ENCODE results near the gene DNAJB8. TPM values are rescaled to one million over a fixed set of nuclear protein-coding genes. Genes with fewer than 3 reads are reported as not detected.

The DNAJB8 gene
- total RNA-seq, 1 experiment from 2014 or later = not detected

DNA sequence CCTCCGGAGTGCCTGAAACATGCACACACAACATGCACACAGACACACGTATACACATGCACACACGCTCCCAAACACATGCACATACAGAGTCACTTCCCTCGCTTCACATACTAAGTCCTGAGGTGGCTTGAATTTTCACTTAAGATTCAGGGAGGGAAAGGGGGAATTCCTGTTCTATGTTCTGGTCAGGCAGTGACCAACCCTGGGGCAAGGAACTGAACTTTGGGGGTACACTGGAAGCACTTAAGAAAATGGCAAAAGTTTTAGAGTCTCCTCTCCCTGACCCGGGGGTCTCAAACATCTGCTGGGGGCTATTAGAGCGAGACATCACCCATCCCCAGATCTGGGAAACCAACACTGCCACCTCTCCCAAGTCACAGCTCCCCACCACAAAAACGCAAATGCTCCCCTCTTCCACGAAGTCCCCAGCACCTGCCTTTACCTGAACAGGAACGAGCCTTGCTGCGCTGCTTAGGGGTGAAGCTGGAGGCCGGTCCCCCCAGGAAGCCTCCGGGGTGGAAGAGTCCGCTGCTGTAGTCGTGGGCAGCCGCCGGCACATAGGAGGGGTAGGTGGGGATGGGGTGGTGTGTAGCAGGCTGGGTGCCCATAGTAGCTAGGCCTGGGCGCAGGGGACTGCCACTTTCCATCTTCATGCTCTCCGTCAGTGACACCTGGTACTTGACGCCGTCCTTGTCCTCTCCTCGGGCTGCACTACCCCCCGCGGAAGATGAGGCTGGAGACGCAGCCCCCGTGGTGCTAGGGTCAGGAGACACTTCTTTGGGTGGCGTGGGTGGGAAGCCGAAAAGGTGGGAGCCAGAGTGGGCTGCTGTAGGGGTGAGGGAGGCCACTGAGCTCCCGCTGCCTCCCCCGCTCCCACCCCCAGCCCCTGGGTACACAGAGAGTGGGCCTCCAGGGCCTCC, 18.9 kb upstream of the DNAJB8 start:
- Histone ChIP-seq H2AFZ (ENCODE audit: low read length) (no peak overlapping the region), H3K79me2 (ENCODE audit: low read length) (peaks cover 78% of the 10 kb centered on the region), H3K9ac (ENCODE audit: low read length) (0 out of 2 replicates have a peak overlapping the region, but pooled peaks have one; percentile 14), H3K4me3 (ENCODE audit: low read length) (peak overlapping the region; percentile 93), H3K9me3 (ENCODE audit: low read length) (no peaks in the 10 kb centered on the region), H3K4me2 (ENCODE audit: low read length) (peak overlapping the region; percentile 92), H3K27ac (ENCODE audit: low read length) (peak overlapping the region; percentile 84; the same call in 1 of the 2 replicates), H3F3A (ENCODE audit: low read length, unreplicated experiment) (peaks cover 6% of the 10 kb centered on the region), H3K9me2 (replicated peaks; ENCODE audit: low read length) (no peaks in the 10 kb centered on the region), H3K27me3 (ENCODE audit: low read length) (no peaks in the 10 kb centered on the region), H4K20me1 (ENCODE audit: low read length) (no peaks in the 10 kb centered on the region; the same call in 1 of the 2 replicates), H3K36me3 (ENCODE audit: low read depth, low read length) (peaks cover 4% of the 10 kb centered on the region; the same call in 1 of the 2 replicates), H3K4me1 (ENCODE audit: insufficient read depth, low read length) (peaks cover 43% of the 10 kb centered on the region)
- ChIA-PET POLR2A (ENCODE audit: unreplicated experiment) (no interaction called here), CTCF (no interaction called here)
- intact Hi-C loops (cut with micrococcal nuclease) = no loop called here
- no peak for TF ChIP-seq EZH2phosphoT487 (IDR thresholded peaks at IDR 0.05; ENCODE audit: borderline replicate concordance, low read length)
- no peak for TF ChIP-seq EZH2 (IDR thresholded peaks at IDR 0.05; ENCODE audit: low read length, unreplicated experiment)
- TF ChIP-seq, protein P1, sequence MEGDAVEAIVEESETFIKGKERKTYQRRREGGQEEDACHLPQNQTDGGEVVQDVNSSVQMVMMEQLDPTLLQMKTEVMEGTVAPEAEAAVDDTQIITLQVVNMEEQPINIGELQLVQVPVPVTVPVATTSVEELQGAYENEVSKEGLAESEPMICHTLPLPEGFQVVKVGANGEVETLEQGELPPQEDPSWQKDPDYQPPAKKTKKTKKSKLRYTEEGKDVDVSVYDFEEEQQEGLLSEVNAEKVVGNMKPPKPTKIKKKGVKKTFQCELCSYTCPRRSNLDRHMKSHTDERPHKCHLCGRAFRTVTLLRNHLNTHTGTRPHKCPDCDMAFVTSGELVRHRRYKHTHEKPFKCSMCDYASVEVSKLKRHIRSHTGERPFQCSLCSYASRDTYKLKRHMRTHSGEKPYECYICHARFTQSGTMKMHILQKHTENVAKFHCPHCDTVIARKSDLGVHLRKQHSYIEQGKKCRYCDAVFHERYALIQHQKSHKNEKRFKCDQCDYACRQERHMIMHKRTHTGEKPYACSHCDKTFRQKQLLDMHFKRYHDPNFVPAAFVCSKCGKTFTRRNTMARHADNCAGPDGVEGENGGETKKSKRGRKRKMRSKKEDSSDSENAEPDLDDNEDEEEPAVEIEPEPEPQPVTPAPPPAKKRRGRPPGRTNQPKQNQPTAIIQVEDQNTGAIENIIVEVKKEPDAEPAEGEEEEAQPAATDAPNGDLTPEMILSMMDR (conservative IDR thresholded peaks at IDR 0.05; ENCODE audit: low read depth, low read length) = no peak
- ATAC-seq = no peak
- BruUV-seq (replicated peaks) = no TSS peak
- no peak for DNase-seq

DNA sequence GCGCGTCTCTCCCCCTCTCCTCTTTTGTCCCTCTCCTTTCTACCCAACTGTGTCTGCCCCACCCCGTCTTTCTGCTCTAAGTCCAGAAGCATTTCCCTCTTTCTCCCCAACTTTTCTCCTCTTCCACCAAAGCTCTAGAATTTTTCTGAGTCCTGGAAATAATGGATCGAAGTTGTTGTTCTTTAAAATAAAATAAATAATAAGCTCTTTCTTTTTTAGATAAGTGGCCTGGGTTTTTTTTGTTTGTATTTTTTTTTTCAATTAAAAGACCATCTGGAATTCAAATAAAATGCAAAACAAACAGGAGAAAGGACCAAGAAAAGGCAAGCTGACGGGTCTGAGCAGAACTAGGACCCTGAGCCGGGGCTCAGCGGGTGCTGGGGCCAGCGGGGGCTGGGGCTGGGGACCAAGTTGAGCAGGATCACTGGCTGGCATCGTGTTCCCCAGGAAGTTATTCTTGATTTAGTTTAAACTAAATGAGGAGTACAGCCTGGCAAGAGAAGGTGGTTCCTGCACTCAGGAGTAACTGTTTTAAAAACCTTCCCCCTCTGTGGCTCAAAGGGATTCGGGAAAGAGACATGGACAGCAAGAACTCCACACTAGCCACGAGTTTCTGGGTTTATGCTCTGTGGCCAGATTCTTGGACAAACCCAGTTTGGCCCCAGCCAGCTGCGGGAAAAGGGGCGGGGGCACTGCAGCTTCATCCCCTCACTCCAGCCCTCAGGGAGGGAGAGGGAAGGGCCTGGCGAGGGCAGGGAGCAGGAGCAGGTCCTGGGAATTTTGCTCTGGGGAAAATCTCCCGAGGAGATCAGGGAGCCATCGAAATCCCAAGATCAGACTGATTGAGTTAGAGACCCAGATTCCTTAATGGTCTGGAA, 18.0 kb upstream of the DNAJB8 start:
- ChIA-PET CTCF (interaction anchor here (0.7 kb wide), 1 partner anchor 124 kb away, joined by 3 read pairs; no protein-coding TSS in a partner anchor), POLR2A (ENCODE audit: unreplicated experiment) (interaction anchor here (0.6 kb wide), 2 partner anchors 317 to 894 kb away, joined by 5 to 14 read pairs; partner anchors contain the start of gene TPRA1)
- TF ChIP-seq EZH2phosphoT487 (IDR thresholded peaks at IDR 0.05; ENCODE audit: borderline replicate concordance, low read length) = no peak
- no peak for TF ChIP-seq EZH2 (IDR thresholded peaks at IDR 0.05; ENCODE audit: low read length, unreplicated experiment)
- TF ChIP-seq, protein P1 (conservative IDR thresholded peaks at IDR 0.05; ENCODE audit: low read depth, low read length) = no peak
- Histone ChIP-seq H3K9ac (ENCODE audit: low read length) (peak overlapping the region; percentile 60; the same call in 1 of the 2 replicates), H3K9me3 (ENCODE audit: low read length) (no peaks in the 10 kb centered on the region), H3K4me2 (ENCODE audit: low read length) (peak overlapping the region; percentile 92), H2AFZ (ENCODE audit: low read length) (no peak overlapping the region), H3K9me2 (replicated peaks; ENCODE audit: low read length) (no peaks in the 10 kb centered on the region), H3K27ac (ENCODE audit: low read length) (peak overlapping the region; percentile 84), H4K20me1 (ENCODE audit: low read length) (no peaks in the 10 kb centered on the region; the same call in 1 of the 2 replicates), H3K79me2 (ENCODE audit: low read length) (peaks cover 70% of the 10 kb centered on the region), H3K4me3 (ENCODE audit: low read length) (peak overlapping the region; percentile 93), H3K36me3 (ENCODE audit: low read depth, low read length) (peaks cover 12% of the 10 kb centered on the region; the same call in 1 of the 2 replicates), H3K4me1 (ENCODE audit: insufficient read depth, low read length) (peaks cover 43% of the 10 kb centered on the region), H3F3A (ENCODE audit: low read length, unreplicated experiment) (peaks cover 6% of the 10 kb centered on the region), H3K27me3 (ENCODE audit: low read length) (no peaks in the 10 kb centered on the region)
- no TSS peak for BruUV-seq (replicated peaks)
- DNase-seq (no peak), ATAC-seq (no peak)
- intact Hi-C loops (cut with micrococcal nuclease) = no loop called here

Measured in PC-3 (cell line).